Hepatic stellate cell (primary cell): Measurements from ENCODE around the gene RNASE8.
"Not testable (repeated sequence)": the region's sequence is repeated elsewhere in the genome, so short reads cannot be mapped to it uniquely, and the experiment has no call there.

Experiments used
- DNase-seq: peaks from one replicate; pipeline ENCODE4 v3.0.0; 2011; ENCODE audit warnings: low spot score

The RNASE8 gene, protein sequence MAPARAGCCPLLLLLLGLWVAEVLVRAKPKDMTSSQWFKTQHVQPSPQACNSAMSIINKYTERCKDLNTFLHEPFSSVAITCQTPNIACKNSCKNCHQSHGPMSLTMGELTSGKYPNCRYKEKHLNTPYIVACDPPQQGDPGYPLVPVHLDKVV

DNA sequence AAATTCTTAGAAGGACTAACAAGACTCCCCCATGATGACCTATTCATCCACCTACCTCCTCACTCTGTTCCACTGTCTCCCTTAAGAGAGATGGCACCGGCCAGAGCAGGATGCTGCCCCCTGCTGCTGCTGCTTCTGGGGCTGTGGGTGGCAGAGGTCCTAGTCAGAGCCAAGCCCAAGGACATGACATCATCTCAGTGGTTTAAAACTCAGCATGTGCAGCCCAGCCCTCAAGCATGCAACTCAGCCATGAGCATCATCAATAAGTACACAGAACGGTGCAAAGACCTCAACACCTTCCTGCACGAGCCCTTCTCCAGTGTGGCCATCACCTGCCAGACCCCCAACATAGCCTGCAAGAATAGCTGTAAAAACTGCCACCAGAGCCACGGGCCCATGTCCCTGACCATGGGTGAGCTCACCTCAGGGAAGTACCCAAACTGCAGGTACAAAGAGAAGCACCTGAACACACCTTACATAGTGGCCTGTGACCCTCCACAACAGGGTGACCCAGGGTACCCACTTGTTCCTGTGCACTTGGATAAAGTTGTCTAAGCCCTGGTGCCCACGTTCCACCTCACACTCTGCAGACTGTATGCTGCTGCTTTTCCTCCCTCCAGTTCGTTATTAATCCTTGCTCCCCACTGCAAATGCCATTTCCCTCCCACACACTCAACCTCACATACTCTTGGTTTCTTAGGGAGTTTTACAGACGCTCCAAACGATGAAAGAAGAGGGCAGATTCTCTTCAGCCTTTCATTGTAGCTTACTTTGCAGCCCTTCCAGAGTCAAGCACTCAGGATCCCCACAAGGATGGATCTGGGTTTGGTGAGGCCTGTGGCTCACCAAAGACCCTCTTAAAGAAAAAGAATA, at the start of gene RNASE8:
Gene RNASE8 (plus strand): TSS at position 20 of the 873 bp plus-strand sequence. CDS start 71 bp downstream, at position 91.
- no peak for DNase-seq

DNA sequence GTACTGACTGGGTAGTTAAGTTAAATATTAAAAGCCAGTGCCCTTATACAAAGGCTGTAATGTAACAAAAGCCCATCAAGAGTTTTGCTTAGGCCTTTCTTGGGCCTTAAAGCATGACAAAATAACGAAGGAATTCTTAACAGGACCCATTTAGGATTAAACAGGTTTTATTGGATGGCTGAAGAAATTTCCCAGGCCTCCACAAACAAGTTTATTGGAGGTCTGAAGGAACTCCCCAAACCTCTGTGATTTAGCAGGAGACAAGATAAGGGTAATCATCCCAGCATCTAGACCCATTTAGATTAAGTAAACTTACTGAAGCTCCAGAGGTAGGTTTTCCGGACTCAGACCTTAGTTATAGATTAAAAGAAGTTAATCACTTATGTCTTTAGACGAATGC, 47.9 kb upstream of the RNASE8 start:
- DNase-seq: not testable (repeated sequence)

DNA sequence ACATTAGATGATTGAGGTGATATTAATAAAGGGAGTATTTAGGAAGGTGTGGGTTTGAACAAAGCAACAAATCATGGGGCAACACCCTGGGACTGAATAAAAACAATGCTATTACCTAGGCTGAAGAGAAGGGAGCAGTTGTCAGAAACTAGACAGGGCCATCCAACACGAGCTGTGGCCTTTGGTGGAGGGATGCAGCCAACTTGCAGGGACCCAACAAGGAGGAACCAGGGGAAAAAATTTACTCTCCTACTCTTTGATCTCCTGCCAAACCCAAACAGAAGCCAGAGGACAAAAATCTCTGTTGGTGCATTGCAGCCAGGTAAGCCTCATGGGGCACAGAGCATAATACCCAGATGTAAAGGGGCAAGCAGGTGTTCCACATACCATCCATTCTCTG, 46.5 kb upstream of the RNASE8 start:
- DNase-seq: no peak

DNA sequence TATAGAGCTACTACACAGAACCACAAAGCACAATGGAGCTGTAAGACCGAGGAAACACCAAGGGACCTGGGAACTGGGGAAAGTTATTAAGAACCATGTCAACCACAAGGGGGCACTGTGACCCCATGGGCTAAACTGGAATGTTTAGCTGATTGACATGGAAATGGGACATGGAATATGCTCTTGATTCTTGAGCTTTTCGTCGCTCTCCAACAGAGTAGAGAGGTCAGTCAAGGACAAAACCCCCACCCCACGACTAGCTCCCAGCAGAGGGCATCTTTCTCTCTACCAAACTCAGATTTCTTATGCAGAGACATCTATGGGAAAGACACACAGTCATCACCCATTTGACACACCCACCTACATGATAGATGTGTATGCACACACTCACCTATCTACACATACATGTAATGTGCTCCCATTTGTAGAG, 42.8 kb upstream of the RNASE8 start:
- peak; percentile 78 for DNase-seq

DNA sequence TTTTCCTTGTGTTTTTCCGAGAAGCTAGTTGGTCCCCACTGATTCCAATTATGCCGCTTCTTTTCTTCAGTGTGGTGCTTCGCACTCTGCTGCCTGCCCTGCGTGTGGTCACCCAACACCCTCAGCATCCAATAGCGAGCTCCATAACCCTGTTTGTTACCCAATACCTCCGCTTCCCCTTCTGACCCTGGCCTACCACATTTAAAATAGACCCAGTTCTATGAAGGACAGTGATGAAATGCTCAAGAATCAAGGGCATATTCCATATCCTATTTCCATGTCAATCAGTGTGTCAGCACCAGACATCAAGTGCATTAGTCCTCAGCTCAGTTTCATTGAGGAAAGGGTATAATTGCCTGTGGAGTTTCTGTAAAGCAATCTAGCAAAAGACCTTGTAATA, 42.3 kb upstream of the RNASE8 start:
- DNase-seq: no peak

DNA sequence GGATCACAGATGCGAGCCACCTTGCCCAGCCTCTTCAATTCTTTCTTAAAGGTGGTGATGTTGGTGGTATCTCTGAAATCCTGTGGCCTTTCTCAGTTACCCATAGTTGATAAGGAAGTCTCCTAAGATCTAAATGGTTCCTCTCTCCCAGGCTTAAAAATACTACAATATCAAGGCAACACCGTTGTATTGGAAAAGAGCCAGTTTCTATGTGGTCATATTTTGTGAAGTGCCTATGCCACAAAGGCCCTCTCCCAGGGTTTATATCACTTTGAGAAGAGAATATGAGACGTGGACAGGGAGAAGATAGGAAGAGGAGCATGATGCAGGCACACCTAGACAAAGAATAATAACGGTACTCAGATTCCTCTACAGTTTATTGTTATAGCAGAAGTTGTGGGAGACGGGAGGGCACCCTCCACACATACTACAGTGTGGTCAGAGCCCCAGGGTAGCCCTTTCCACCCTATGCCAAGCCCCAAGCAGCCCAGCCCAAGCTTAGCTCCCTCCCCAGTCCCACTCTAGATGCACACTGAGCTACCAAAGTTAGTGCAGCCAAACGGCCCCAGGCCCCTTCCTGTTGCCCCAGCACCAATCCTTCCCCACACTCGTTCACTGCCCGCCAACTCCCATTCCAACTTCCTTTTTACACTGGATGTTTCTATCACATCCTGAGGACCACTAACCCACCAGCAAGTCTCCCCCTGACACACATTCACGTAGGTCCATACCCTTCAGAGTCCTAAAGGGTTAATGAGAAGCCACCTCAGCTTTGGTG, 41.0 kb upstream of the RNASE8 start:
- DNase-seq: no peak

DNA sequence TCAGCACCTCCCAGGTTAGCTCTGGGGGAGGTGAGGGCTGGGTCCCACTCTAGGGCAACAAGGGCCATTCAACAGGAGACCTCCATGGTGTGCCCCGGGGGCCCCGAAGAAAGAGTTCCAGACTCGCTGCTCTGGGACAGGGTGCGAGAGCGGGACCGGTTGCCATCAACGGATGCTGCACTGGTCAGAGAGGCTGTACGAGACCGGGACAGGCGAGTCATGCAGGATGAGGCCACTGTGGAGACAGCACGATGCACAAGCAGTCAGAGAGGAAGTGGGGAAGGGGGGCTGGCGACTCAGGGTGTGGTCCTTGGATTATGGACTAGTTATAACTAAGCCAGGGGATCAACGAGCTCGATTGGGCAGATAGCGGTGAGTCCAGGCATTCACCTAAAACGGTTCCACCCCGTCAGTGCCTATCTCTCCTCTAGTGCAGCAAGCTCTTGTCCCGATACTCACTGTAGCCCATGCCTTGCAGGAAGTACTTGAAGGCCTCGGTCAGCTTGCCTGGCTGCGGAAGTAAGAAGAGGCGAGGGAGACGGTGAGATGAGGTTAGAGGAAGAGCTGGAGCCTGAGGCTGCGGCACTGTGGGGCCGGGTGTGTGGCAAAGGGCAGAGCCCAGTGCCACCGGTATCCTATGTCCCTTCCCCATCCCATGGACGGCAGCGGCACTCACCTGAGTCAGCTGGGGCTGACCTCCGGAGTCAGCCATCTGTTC, 39.9 kb upstream of the RNASE8 start:
- no peak for DNase-seq

DNA sequence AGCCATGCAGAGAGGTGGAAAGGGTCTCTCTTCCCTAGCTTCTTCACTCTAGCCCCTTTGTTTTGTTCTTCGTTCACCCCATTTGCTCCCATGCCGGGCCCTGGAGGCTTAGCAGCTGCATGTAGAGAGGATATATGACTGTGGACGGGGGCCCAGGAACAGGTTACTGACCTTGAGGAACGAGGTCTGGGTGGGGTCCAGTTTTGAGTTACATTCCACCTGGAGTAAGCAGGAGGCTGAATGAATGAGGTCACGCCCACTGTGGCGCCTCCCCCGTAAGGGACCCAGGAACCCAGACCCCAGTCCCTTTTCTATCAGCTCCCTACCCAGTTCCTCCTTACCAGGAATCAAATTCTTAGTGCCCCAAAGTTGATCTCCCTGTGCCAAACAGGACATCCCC, 39.3 kb upstream of the RNASE8 start:
- no peak for DNase-seq

DNA sequence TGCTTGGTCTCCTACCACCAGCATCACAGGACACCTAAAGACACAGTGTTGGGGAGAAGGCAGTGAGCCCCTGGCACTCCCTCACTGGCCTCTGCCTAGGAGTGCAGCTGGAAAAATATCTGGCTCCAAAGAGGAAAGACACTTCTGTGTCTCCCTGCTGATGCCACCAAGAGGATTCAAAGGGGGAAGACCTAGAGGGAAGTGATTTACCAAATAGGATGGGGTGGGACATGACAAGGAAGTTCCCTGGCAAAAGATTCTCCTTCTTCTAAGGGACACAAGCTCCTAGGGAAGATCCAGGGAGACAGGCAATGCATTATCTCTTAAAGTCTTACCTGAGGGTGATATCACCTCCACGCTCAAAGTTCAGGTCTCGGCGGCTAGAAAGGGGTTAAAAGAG, 38.8 kb upstream of the RNASE8 start:
- DNase-seq: no peak

DNA sequence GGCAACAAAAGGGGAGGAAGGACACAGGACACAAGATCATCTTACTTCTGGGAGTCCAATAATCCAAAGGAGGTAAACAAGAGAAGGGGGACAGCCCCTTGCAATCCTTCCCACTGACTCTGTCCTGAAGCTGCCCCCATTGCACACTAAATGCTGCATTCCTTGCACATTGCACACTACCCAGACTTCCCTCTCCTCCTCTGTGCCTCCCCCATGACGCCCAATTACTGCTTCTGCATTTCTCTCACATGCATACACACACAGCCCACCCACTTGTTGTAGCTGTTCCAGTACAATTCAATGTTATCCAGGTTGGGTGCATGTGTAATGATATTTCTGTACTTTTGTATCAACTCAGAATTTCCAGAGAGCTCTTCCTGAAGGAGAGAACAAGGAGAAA, 38.3 kb upstream of the RNASE8 start:
- no peak for DNase-seq

DNA sequence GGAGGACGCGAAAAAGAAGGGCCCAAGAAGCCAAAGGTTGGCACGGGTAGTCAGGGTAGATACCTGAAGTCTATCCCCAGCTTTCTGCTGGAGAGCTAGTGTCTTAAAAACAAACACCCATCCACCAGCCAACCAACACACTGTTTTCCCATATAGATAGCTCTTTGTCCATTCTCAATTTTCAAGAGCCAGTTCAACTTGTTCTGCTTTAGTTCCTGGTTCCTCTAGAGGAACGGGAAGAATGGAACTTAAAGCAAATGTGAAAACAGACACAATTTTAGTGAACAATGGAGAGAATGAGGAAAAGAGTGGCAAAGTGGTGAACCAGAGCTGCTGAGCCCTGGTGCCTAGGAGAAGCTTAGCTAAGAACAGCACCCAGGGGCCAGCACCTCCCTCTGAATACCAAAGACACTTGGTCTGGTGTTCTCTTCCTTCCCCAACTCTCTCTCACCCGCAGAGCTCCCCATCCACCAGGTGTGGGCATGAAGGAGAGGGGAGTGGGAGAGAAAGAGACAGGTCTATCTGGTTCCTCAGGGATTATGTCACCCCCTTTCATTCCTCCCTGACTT, 36.6 kb upstream of the RNASE8 start:
- no peak for DNase-seq

DNA sequence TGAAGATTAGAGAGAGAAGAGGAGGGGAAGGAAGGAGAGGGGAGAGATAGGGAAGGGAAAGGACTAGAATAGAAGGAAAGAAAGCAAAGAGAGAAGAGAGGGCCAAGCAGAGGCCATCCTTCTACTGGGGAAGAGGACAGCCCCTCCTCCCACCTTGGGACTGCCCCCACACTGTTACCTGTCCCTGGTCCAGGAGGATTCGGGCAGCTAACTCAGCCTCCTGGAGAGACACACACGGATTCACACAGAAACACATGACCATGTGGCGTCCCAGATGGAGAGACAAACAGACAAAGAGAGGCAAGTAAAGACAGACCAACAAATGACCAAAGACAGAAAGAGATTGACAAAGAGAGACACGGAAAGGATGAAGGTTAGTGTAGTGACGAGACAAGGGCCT, 34.9 kb upstream of the RNASE8 start:
- no peak for DNase-seq

DNA sequence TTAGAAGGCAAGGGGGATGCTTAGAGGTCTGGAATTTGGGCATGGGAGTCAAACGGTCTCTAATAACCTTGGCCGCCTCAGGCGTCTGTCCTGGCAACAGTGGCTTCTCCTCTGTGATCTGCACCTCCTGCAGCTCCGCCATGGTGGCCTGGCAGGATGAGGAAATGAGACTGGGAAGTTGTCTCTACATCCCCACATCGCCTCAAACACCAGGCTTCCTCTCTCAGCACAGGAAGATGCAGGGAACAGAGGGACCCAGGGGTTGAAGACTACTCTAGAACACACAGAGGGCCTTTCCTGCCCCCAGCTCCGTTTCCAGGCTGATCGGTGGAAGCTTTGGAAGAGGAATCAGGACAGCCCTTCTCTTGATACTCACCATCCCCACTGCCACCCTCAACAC, 34.4 kb upstream of the RNASE8 start:
- DNase-seq: no peak

DNA sequence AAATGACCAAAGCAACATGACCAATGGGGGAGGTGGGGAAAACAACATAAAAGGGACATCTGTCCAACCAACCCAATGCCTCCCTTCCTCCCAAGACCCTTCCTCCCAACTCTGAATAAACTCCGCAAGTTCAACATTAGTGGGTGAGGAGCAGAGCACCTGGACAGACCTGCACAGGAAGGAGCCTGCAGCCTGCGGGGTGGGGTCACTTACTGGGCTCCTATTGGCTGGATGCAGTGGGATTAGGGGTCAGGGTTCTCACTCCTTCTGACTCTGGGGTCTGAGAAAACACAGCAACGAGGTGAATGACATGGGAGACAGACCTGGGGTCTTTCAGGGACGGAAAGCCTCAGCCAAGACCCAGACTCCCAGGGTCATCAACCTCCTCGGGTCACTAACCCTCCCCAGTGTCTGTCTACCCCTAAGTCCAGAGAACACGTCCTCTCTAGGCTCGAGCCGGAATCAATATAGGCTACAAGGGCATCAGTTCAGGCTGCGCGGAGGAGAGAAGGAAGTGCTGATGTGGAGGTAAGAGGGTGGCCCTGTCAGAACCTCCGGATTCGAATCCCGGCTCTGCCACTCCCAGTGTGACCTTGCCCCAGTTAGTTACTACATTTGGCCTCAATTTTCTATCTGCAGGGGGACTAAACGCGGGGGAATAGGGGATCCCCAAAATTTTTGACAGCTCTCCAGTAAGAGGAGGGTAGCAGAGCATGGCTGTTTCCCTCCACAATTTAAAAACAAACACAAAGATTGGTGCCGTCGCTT, 33.6 kb upstream of the RNASE8 start:
- no peak for DNase-seq

DNA sequence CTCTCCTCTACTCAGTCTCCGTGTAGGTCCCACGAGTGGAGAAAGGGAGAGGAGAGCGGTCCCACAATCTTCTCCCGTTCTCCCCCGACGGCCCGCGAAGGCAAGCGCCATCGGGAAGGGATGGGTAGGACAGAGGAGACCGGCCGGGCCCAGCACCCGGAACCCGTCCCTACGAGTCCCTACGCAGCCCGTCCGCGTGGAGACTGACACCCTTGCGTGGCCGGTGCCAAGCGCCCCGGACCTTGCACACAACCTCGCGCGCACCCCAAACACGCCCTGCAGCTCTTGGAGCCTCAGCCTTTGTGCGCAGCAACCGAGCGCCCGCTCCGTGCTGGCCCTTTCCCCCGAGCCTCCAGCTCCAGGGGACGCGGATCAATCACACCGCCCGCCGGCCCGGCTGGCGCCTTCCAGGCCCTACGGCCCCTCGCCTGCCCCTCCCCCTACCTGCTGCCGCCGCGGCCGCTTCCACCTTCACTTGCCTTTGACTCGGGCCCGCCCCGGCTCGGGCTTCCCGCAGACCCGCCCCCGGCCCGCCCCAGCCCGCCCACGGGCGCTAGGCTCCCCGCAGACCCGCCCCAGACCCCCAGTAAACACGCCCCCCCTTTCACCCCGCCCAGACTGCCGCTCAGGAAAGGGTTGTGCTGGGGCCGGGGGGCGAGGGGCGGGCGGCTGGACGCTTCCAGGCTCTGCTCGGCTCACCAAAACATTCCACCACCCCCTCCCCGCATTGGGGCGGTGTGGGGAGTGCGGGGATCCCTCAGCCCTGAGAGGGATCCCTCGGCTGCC, 32.8 kb upstream of the RNASE8 start, which contains the start of gene NDRG2:
Gene NDRG2 (minus strand): TSS at position 477 of the 786 bp plus-strand sequence. CDS start 1,746 bp downstream, outside the sequence.
- DNase-seq: no peak

DNA sequence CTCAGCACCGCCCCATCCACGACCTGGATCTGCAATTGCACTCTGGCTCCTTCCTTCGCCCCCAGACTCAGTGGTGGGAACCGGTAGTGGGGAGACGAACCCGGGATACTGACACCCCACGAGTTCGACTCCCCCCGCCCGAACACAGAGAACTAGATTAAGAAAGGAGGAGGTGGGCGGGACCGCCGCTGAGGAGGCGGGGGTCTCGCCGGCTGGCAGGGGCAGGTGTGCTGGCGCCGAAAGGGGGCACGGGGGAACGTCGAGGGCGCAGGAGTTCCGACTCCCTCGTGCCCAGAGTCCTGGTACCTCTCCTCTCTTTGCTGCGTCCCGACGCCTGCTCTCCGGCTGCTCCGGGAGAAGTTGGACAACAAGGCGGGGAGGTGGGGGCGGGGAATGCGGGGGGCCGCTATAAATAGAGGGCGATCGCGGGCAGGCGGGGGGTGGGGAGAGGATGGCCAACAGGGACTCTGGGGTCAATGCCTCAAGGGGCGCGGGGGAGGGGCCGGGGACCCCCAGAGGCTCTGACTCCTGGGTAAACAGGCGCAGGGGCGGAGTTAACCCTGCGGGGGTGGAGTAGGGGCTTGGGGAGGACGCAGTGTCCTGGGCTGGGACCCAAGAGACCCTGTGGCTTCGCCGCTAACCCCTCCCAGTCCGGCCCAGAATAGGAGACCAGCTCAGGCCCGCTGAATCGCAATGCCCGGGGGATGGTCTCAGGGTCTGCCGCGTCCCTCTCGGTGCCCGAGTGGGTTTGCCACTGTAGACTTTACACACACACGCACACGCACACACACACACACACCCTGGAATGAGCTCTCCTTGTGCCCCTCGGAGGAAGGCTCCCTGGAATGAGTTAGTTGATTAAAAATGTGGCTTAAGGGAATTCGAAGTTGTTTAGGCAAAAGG, 32.0 kb upstream of the RNASE8 start:
- DNase-seq: no peak

DNA sequence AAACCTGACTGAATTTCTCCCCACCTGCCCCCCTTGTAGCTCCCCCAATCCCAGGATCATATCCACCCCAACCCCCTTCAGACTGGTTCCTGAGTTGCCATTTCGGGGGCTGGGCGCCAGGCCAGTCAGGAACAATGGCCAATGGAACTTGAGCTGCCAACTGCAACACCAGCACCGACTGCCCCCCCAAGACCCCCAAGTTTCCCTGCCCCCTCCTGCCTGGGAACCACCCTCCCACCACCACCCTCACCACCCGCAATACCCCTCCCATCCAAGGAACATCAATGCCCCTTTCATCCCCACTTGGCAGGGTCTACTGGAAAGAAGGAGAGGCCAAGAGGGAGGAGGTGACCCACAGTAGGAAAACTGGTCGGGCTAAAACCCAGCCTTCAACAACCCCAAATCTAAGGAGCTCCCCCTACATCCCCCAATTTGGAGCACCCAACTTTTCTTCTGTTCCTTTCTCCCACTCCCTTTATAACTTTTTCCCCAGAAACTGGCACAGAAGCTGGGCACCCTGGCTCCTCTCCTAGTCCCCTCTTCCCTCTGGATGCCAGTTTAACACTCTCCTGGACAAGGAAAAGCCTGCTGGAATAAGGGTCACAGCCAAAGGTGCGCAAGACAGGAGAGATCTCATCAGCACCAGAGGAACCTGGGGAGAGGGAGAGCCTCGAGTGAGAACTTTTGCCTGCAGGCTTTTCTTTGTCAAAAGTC, 31.2 kb upstream of the RNASE8 start:
- no peak for DNase-seq

DNA sequence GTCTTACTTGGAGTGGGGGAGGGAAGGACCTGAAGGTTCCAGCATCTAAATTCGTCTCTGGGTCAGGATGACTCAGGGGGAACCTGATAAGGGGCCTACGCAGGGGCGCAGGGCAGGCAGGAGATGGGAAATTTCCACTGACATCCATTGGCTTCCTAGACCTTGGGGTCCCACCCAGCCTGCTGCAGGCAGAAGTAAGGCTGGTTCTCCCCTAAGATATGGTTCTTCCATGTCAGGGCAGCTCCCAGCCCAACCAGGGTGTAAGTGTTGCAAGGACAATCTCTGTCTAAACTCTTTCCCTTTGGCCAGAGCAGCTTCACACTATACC, 30.7 kb upstream of the RNASE8 start:
- no peak for DNase-seq

DNA sequence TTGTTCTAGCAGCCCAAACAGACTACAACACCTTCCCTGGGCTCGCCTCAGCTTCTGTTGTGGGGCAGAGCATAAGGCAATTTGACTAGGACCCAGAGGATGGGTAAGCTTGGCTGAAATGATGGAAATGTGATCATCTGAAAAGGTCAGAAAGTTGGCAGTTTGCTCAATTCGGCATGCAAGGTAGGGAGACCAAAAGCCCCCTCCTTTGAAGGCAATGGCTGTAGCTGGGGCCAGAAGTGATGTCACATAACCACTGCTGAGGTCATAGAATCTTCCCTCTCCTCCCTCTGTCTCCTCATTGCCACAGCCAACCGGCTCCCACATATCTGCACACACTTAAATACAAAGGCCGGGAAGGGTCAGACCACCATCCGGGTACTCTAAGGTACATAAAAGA, 27.7 kb upstream of the RNASE8 start, which contains the start of gene TPPP2:
Gene TPPP2 (plus strand): TSS at position 301 of the 400 bp plus-strand sequence. CDS start 365 bp downstream, outside the sequence.
- DNase-seq: no peak
